ENCODE measurements around the gene CYTH1. TPM values are rescaled to one million over a fixed set of nuclear protein-coding genes. Genes with fewer than 3 reads are reported as not detected.

Gene CYTH1
- polyA plus RNA-seq, 1 donor from 2014 or later: 210 TPM

- Mint-ChIP-seq H3K4me3 (peak overlapping the region; percentile 17 to 91 (median 80)), H3K4me1 (peaks cover 70 to 80% (median 77%) of the 10 kb centered on the region in 3 donors), H3K27ac (peak overlapping the region; percentile 75 to 97 (median 83)), H3K27me3 (peaks cover 2% of the 10 kb centered on the region), H3K9me3 (no peaks in the 10 kb centered on the region), H3K36me3 (peaks cover 9% of the 10 kb centered on the region)
Observed at GRCh38 chr17:78747488-78747887, 34.6 kb downstream of the CYTH1 start.

DNA sequence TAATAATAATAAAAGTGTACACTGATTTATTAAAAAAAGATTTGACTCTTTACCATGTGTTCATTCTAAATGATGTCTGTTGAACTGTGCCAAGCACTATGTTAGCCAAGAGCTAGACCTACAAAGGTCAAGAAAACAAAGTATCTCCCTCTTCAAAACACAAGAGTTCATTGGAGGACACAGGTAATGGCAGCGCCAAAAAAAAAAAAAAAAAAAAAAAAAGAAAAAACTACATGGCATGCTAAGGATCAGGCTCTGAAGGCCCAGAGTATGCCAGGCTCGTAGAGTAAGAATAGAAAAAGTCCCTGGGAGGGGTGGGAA, 35.2 kb downstream of the CYTH1 start:
- no peaks in the 10 kb centered on the region for H3K9me3 Mint-ChIP-seq
- peaks cover 8% of the 10 kb centered on the region for H3K36me3 Mint-ChIP-seq
- H3K27ac Mint-ChIP-seq: peak overlapping the region; percentile 75 to 97 (median 83)
- H3K4me1 Mint-ChIP-seq: peaks cover 70 to 77% (median 72%) of the 10 kb centered on the region in 3 donors
- H3K4me3 Mint-ChIP-seq: peak overlapping the region in 3 of 4 donors; percentile 70 to 91 (median 90)
- H3K27me3 Mint-ChIP-seq: peaks cover 2% of the 10 kb centered on the region

- Mint-ChIP-seq H3K36me3 (peaks cover 6% of the 10 kb centered on the region), H3K9me3 (no peaks in the 10 kb centered on the region), H3K4me1 (peaks cover 70 to 77% (median 73%) of the 10 kb centered on the region in 3 donors), H3K27ac (peak overlapping the region in 2 of 3 donors; percentile 75 to 93), H3K27me3 (peaks cover 2% of the 10 kb centered on the region), H3K4me3 (peak overlapping the region in 3 of 4 donors; percentile 81 to 91 (median 81))
Observed at GRCh38 chr17:78746263-78746948, 35.7 kb downstream of the CYTH1 start.

- Mint-ChIP-seq H3K4me3 (peak overlapping the region in 3 of 4 donors; percentile 81 to 91 (median 81)), H3K27me3 (peaks cover 2% of the 10 kb centered on the region), H3K4me1 (peaks cover 66 to 74% (median 69%) of the 10 kb centered on the region in 3 donors), H3K27ac (peak overlapping the region; percentile 75 to 93 (median 76)), H3K36me3 (peaks cover 6% of the 10 kb centered on the region), H3K9me3 (no peaks in the 10 kb centered on the region)
Observed at GRCh38 chr17:78745407-78746088, 36.5 kb downstream of the CYTH1 start.

DNA sequence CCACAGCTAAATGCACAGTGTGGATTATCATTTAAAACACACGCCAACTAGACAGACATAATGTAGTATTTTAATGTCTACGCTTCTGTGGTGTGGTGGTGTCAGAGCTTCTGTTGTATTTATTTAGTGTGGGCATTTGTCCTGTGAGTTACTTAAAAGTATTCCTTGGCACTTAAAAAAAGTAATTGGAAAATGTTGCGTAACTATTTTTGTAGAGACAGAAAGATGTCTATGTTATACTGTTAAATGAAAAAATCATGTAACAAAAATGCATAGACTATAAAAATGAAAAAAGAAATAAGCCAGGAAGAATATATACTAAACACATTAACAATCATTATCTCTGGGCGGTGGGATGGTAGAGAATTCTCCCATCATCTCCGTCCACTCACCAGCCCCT, 39.2 kb downstream of the CYTH1 start:
- H3K9me3 Mint-ChIP-seq: peaks cover 0 to 3% (median 0%) of the 10 kb centered on the region in 3 donors
- H3K27me3 Mint-ChIP-seq: peaks cover 4% of the 10 kb centered on the region
- peak overlapping the region in 3 of 4 donors; percentile 12 to 65 (median 17) for H3K4me3 Mint-ChIP-seq
- peaks cover 3% of the 10 kb centered on the region for H3K36me3 Mint-ChIP-seq
- H3K4me1 Mint-ChIP-seq: peaks cover 73 to 82% (median 75%) of the 10 kb centered on the region in 3 donors
- peak overlapping the region; percentile 32 to 76 (median 37) for H3K27ac Mint-ChIP-seq

DNA sequence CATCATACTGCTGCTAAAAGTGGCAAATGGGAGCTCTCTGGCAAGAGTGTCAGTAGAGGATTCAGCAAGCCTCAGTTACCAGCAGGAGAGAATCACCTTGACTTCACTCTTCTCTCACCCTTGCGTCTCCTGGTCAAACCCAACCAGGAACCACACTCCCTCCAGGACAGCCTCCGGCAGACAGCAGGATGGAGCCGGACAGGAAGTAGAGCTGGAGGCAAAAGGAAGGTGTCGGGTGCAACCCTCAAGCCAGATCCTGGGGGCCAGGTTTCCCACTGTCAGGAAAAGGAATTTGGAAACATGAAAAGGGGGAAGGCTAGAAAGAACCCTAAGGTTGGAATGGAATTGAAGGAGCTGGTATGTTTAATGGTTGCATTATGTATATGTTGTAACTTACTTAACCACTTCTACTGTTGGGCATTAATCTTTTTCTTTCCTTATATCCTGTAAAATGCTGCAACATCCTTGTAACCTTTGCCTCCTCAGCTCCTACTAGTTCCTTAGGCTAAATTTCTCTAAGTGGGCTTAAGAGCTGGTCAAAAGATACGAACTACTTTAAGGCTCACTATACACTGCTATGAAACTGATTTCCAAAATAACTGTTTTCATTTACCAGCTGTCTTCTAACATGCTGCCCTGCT, 40.3 kb downstream of the CYTH1 start:
- H3K27ac Mint-ChIP-seq: peak overlapping the region; percentile 32 to 63 (median 37)
- peaks cover 75 to 83% (median 78%) of the 10 kb centered on the region in 3 donors for H3K4me1 Mint-ChIP-seq
- H3K9me3 Mint-ChIP-seq: peaks cover 0 to 3% (median 0%) of the 10 kb centered on the region in 3 donors
- H3K36me3 Mint-ChIP-seq: peaks cover 3% of the 10 kb centered on the region
- peaks cover 4% of the 10 kb centered on the region for H3K27me3 Mint-ChIP-seq
- H3K4me3 Mint-ChIP-seq: peak overlapping the region in 3 of 4 donors; percentile 65 to 89 (median 86)

GRCh38 chr17:78739331-78739931, 42.6 kb downstream of the CYTH1 start:
- Mint-ChIP-seq H3K27ac (peak overlapping the region; percentile 85 to 98 (median 95)), H3K9me3 (peaks cover 0 to 3% (median 0%) of the 10 kb centered on the region in 3 donors), H3K4me3 (peak overlapping the region; percentile 62 to 94 (median 86)), H3K4me1 (peaks cover 62 to 72% (median 66%) of the 10 kb centered on the region in 3 donors), H3K27me3 (peaks cover 4% of the 10 kb centered on the region), H3K36me3 (no peaks in the 10 kb centered on the region)

- peak overlapping the region; percentile 85 to 98 (median 95) for H3K27ac Mint-ChIP-seq
Observed at GRCh38 chr17:78738698-78739097, 43.4 kb downstream of the CYTH1 start.

GRCh38 chr17:78738278-78738677, 43.8 kb downstream of the CYTH1 start:
- peaks cover 4% of the 10 kb centered on the region for H3K27me3 Mint-ChIP-seq

More at GRCh38 chr17:78738698-78739097, 43.4 kb downstream of the CYTH1 start:
- peaks cover 60 to 68% (median 62%) of the 10 kb centered on the region in 3 donors for H3K4me1 Mint-ChIP-seq
- no peaks in the 10 kb centered on the region for H3K36me3 Mint-ChIP-seq
- H3K9me3 Mint-ChIP-seq: peaks cover 0 to 3% (median 0%) of the 10 kb centered on the region in 3 donors
- peaks cover 4% of the 10 kb centered on the region for H3K27me3 Mint-ChIP-seq
- peak overlapping the region; percentile 62 to 99 (median 92) for H3K4me3 Mint-ChIP-seq

DNA sequence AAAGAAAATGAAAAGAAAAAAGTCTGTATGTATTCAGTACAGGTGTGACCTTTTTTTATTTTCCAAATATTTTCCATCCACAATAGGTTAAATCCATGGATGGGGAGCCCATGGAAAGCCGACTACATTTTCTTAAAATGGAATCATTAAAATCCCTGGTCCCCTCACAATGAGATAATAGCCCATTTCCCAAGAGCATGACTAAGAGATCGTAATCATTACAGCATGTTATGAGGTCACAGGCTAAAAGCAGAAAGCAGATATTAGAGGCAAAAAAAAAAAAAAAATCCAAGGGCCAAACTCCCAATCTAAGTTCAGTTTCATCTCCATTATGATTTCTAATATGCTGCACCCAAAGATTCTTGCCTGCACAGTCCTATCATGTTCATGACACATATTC, 44.7 kb downstream of the CYTH1 start:
- peak overlapping the region; percentile 85 to 98 (median 95) for H3K27ac Mint-ChIP-seq
- H3K4me3 Mint-ChIP-seq: peak overlapping the region; percentile 94 to 99 (median 97)
- H3K9me3 Mint-ChIP-seq: peaks cover 0 to 3% (median 0%) of the 10 kb centered on the region in 3 donors
- H3K4me1 Mint-ChIP-seq: peaks cover 64 to 71% (median 65%) of the 10 kb centered on the region in 3 donors
- peaks cover 5% of the 10 kb centered on the region for H3K36me3 Mint-ChIP-seq
- H3K27me3 Mint-ChIP-seq: peaks cover 2% of the 10 kb centered on the region

More at GRCh38 chr17:78738278-78738677, 43.8 kb downstream of the CYTH1 start:
- Mint-ChIP-seq H3K36me3 (peaks cover 2% of the 10 kb centered on the region), H3K27ac (peak overlapping the region; percentile 16 to 95 (median 85)), H3K4me3 (peak overlapping the region; percentile 50 to 99 (median 92)), H3K4me1 (peaks cover 62 to 68% (median 62%) of the 10 kb centered on the region in 3 donors), H3K9me3 (peaks cover 0 to 3% (median 0%) of the 10 kb centered on the region in 3 donors)

DNA sequence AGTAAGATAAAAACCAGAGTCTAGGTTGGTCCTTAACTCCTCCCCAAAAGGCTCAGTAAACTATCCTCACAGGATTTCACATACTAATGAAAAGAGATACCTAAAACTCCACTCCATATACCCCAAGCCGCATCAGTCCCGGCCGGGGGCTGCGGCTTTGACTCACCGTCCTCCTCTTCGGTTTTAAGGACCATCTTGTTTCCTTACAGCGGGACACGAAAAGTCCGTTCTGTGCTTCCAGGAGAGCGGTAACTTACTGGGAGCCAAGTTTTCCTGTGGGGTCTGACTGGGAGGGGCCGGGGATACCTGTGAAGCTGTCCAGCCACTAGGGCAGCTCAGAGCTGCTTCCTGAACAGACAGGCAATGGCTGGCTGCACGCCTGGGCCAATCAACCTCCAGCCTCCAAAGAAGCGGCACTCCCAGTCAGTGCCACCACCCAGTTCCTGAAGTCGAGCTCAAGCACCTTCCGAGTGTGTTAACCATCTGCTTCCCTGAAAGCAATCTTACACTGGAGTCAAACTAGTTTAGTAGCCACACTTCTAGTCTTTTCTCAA, 45.5 kb downstream of the CYTH1 start:
- H3K4me3 Mint-ChIP-seq: peak overlapping the region; percentile 94 to 99 (median 97)
- H3K27ac Mint-ChIP-seq: peak overlapping the region; percentile 85 to 98 (median 95)
- peaks cover 2% of the 10 kb centered on the region for H3K27me3 Mint-ChIP-seq
- H3K4me1 Mint-ChIP-seq: peaks cover 65 to 68% (median 68%) of the 10 kb centered on the region in 3 donors
- H3K9me3 Mint-ChIP-seq: peaks cover 0 to 3% (median 0%) of the 10 kb centered on the region in 3 donors
- H3K36me3 Mint-ChIP-seq: peaks cover 6% of the 10 kb centered on the region

- Mint-ChIP-seq H3K4me3 (peak overlapping the region; percentile 94 to 99 (median 97)), H3K4me1 (peaks cover 65 to 69% (median 69%) of the 10 kb centered on the region in 3 donors), H3K27ac (peak overlapping the region; percentile 85 to 98 (median 95)), H3K9me3 (peaks cover 0 to 3% (median 0%) of the 10 kb centered on the region in 3 donors), H3K36me3 (peaks cover 6% of the 10 kb centered on the region), H3K27me3 (peaks cover 2% of the 10 kb centered on the region)
Observed at GRCh38 chr17:78735832-78736525, 46.1 kb downstream of the CYTH1 start.

DNA sequence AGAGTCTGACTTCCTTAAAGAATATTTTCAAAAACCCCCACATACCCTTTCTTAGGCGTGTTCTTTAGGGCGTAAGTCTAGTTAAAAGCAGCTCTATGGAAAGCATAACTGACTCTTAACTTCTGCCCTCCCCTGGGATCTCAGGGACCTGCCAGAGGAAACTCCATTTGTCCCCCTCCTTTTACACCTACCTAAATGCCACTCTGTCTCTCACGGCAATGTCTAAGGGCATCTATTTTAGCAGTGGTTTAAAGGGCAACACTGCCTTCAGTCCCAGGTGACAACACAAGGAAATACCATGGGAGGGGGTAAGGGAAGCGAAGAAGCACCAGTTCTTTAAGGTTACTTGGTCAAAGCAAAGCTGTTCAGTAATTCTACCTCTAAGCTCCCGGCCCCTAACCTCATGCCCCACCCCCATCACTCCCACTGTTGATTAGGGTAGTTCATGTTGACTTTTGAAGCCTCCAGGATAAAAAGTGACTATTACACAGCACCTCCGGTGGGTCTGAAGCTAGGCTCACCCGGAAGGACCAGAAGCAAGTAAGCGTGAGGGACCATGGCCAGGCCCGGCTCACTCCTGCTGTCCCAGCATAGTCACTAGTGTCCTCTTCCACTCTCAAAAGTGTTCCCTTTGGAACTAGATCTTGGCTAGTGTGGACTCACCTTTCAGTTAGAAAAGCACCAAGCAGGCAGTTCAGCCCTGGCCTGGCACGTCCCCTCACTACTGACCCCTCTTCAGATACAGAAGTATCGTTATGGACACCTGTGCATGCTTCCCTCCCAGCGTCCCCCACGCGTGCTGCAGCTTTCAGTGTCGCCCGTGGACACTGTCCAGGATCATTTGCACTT, 47.1 kb downstream of the CYTH1 start:
- Mint-ChIP-seq H3K9me3 (peaks cover 0 to 3% (median 0%) of the 10 kb centered on the region in 3 donors), H3K36me3 (peaks cover 6% of the 10 kb centered on the region), H3K27me3 (no peaks in the 10 kb centered on the region), H3K4me3 (peak overlapping the region; percentile 94 to 99 (median 97)), H3K4me1 (peaks cover 61 to 67% (median 66%) of the 10 kb centered on the region in 3 donors), H3K27ac (peak overlapping the region; percentile 85 to 98 (median 95))
